NCI-H146 treated with DMSO at 0.1 percent for 48 hours (cell line): Measurements from ENCODE around the gene STAT1.

Source experiments
- DNase-seq: peaks from one replicate; lab custom pipeline; 2025; ENCODE audit not compliant: unreplicated experiment; lab: John Stamatoyannopoulos, UW

Gene STAT1

GRCh38 chr2:191032588-191033429, 18.8 kb upstream of the STAT1 start:
- no peak for DNase-seq

GRCh38 chr2:191031256-191031655, 17.3 kb upstream of the STAT1 start:
- DNase-seq = no peak

- peak; percentile 12 for DNase-seq
Measured at GRCh38 chr2:191030521-191031154, 16.7 kb upstream of the STAT1 start.

DNA sequence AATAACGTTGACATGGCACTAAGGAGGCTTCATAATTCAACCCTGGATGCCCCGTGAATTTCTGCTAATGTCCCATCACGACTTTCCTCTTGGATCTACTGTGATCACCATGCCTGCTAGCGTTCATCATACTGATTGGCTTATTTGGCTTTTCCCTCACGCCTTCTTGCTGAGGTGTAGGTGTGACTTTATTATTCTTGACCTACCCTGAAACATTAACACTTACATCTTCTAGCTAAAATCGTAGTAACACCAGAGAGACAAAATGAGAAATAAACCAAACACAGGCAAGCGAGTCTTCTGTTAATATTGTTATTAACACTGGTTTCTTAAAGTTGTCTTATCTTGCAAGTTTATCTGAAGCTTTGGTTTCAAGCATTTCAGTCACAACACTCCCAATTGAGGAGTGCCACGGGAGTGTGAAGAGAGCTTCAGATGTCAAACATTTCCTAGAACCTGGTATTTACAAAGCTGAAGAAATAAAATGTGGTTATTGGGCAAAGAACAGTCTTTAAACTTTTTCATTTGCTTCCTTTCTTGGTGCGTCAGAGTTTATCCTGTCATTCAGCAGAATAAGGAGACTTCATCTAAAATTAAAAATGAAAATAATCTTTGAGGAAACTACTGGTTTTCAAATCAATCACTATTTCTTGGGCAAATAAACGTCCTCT, 15.4 kb upstream of the STAT1 start:
- no peak for DNase-seq

GRCh38 chr2:191026377-191026776, 12.4 kb upstream of the STAT1 start:
- DNase-seq = no peak

DNA sequence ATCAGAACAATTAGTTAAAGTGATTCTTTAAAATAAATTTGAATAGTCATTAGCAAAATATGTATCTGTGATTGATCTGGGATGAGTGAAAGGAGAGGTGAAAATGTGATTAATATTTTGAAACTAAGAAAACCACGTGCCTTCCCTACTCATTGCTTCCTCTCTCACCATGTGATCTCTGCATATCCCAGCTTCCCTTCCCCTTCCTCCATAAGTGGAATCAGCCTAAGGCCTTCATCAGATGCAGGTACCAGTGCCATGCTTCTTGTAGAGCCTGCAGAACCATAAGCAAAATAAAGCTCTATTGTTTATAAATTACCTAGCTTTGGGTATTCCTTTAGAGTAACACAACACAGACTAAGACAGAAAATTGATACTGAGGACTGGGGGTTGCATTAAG, 11.2 kb upstream of the STAT1 start:
- DNase-seq = no peak

GRCh38 chr2:191023235-191023679, 9.3 kb upstream of the STAT1 start:
- no peak for DNase-seq

- DNase-seq = no peak
Measured at GRCh38 chr2:191020742-191021381, 6.9 kb upstream of the STAT1 start.

DNA sequence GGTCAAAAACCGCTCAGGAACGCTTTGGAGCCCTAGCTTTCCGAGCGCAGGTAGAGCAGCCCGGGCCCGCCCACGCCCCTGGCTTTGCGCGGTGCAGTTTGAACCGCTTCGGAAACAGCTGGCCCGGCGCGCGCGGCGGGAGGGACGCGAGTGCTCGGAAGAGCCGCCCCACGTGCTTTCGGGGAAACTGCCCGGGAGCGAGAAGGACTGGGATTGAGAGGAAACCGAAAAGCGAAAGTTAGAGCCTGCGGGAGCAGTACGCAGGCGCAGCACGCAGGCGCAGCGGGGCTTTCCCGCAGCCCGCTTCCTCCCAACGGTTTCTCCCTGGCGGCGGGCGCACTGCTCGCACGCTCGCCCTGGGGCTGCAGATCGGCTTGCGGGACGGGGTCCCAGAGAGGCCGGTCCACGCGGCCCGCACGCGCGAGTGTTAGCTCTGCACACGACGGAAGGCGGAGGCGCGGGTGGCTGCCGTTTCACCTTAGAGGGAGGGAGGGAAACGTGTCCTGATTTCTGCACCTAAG, 6.3 kb upstream of the STAT1 start:
- peak; percentile 83 for DNase-seq

GRCh38 chr2:191019376-191019775, 5.4 kb upstream of the STAT1 start:
- DNase-seq = no peak

GRCh38 chr2:191018643-191019119, 4.7 kb upstream of the STAT1 start:
- DNase-seq = no peak

DNA sequence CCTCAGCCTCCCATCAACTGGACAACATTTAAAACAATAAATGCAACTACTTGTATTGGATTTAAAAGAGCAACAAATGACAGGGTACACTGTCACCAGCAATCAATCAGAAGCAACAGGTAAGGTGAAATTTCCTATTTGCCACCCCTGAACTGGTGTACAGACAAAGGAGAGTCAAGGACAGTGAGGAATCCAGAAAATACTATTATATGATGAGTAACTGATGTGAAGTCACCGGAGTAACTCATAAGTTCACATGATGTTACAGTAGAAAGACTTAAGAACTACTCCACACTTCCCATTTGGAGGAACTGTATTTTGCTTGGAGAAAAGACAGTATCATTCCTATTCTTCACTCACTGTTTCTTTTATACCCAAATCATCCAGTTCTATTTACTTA, 4.1 kb upstream of the STAT1 start:
- DNase-seq = no peak

- DNase-seq = no peak
Measured at GRCh38 chr2:191015831-191016230, 1.9 kb upstream of the STAT1 start.

GRCh38 chr2:191015239-191015638, 1.3 kb upstream of the STAT1 start:
- DNase-seq = no peak

GRCh38 chr2:191014653-191015020, 666 bp upstream of the STAT1 start:
- no peak for DNase-seq

GRCh38 chr2:191013682-191013931, 364 bp downstream of the STAT1 start:
- DNase-seq = no peak

- DNase-seq = no peak
Measured at GRCh38 chr2:191012845-191013681, 908 bp downstream of the STAT1 start.

GRCh38 chr2:191012346-191012745, 1.6 kb downstream of the STAT1 start:
- no peak for DNase-seq

DNA sequence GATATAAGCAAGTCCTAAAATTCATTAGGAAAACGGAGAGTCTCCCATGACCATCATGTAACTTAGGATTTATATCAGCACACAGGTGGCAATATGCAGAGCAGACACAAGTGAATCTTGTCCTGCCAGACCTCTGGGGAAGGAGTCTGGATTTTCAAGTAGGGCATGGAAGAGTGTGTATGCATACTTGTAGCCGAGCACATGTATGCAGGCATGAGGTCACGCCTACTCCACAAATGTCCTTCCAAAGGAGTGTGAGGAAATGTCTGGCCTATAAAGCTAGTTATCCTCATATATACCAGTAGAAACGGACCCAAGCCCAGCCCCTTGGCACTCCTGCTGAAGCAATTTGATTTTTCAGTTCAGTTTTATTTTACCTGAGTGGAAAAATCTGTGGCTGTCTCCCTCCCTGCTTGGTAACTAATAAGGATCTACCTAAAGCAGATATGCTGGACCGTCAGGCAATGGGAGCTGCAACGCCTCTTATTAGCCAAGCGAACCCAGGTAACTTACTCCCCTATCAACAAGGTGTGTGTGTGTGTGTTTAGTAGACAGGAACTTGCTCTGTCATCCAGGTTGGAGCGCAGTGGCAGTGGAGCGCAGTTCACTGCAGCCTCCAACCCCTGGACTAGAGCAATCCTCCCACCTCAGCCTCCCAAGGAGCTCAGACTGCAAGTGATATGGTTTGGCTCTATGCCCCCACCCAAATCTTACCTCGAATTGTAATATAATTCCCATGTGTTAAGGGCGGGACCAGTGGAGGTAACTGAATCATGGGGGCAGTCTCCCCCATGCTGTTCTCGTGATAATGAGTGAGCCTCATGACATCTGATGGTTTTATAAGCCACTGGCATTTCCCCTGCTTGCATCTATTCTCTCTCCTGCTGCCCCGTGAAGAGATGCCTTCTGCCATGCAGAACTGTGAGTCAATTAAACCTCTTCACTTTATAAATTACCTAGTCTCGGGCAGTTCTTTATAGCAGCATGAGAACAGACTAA, 2.8 kb downstream of the STAT1 start:
- no peak for DNase-seq
